H9 (cell line): Measurements from ENCODE around the gene ADGRF1. TPM values are rescaled to one million over a fixed set of nuclear protein-coding genes. Genes with fewer than 3 reads are reported as not detected.

Experiments
- DNase-seq: peaks from one replicate; pipeline ENCODE4 v3.0.0-alpha.2; 2017
- H2AFZ ChIP-seq: one replicate; pipeline ENCODE4 v1.6.1; 2013; ENCODE audit warnings: mild to moderate bottlenecking, low read length, control low read depth, moderate library complexity
- H2AK5ac ChIP-seq: 2 replicates; pipeline ENCODE4 v1.6.1; 2013; ENCODE audit warnings: low read length, control low read depth, mixed read lengths; ENCODE audit not compliant: insufficient read length
- H2BK120ac ChIP-seq: one replicate; pipeline ENCODE4 v1.6.1; 2013; ENCODE audit warnings: low read depth, mild to moderate bottlenecking, low read length, control low read depth, inconsistent platforms; ENCODE audit not compliant: poor library complexity, severe bottlenecking
- H2BK12ac ChIP-seq: 2 replicates; pipeline ENCODE4 v1.6.1; 2013; ENCODE audit warnings: low read length, control low read depth, mixed read lengths, low read depth; ENCODE audit not compliant: insufficient read length
- H2BK15ac ChIP-seq: 2 replicates; pipeline ENCODE4 v1.6.1; 2013; ENCODE audit warnings: low read depth, low read length, control low read depth
- H2BK20ac ChIP-seq: one replicate; pipeline ENCODE4 v1.6.1; 2013; ENCODE audit warnings: low read depth, mild to moderate bottlenecking, low read length, control low read depth, inconsistent platforms; ENCODE audit not compliant: poor library complexity, severe bottlenecking
- H2BK5ac ChIP-seq: 2 replicates; pipeline ENCODE4 v1.6.1; 2013; ENCODE audit warnings: low read length, control low read depth, mixed read lengths; ENCODE audit not compliant: insufficient read length
- H3K14ac ChIP-seq: 2 replicates; pipeline ENCODE4 v1.6.1; 2013; ENCODE audit warnings: low read length, control low read depth; ENCODE audit not compliant: insufficient read depth
- H3K18ac ChIP-seq: 2 replicates; pipeline ENCODE4 v1.6.1; 2013; ENCODE audit warnings: low read depth, mild to moderate bottlenecking, mixed read lengths, low read length, control low read depth; ENCODE audit not compliant: insufficient read length
- H3K23ac ChIP-seq: 2 replicates; pipeline ENCODE4 v1.6.1; 2013; ENCODE audit warnings: low read length, control low read depth, mixed read lengths, low read depth; ENCODE audit not compliant: insufficient read length
- H3K23me2 ChIP-seq: 2 replicates; pipeline ENCODE4 v1.6.1; 2013; ENCODE audit warnings: low read depth, mild to moderate bottlenecking, mixed read lengths, low read length, control low read depth; ENCODE audit not compliant: insufficient read length, poor library complexity, severe bottlenecking
- H3K27ac ChIP-seq: 2 replicates; pipeline ENCODE4 v1.5.1; 2013; ENCODE audit warnings: low read length, control low read depth, mixed read lengths, low read depth; ENCODE audit not compliant: insufficient read length
- H3K27me3 ChIP-seq: 2 replicates; pipeline ENCODE4 v1.6.1; 2013; ENCODE audit warnings: low read length, control low read depth, inconsistent platforms; ENCODE audit not compliant: insufficient read depth
- H3K4ac ChIP-seq: 2 replicates; pipeline ENCODE4 v1.6.1; 2013; ENCODE audit warnings: low read depth, mild to moderate bottlenecking, control low read depth, inconsistent platforms, low read length, moderate library complexity
- H3K4me1 ChIP-seq: 2 replicates; pipeline ENCODE4 v1.6.1; 2013; ENCODE audit warnings: low read length, control low read depth, inconsistent platforms; ENCODE audit not compliant: insufficient read depth
- H3K4me2 ChIP-seq: 2 replicates; pipeline ENCODE4 v1.6.1; 2013; ENCODE audit warnings: low read length, control low read depth, mixed read lengths; ENCODE audit not compliant: insufficient read length, insufficient read depth
- H3K56ac ChIP-seq: 2 replicates; pipeline ENCODE4 v1.6.1; 2013; ENCODE audit warnings: low read depth, mild to moderate bottlenecking, mixed read lengths, low read length, control low read depth; ENCODE audit not compliant: insufficient read length
- H3K79me1 ChIP-seq: 2 replicates; pipeline ENCODE4 v1.6.1; 2013; ENCODE audit warnings: low read depth, mild to moderate bottlenecking, moderate library complexity, low read length, control low read depth, inconsistent platforms; ENCODE audit not compliant: insufficient read depth, poor library complexity, severe bottlenecking
- H3K79me2 ChIP-seq: 2 replicates; pipeline ENCODE4 v1.6.1; 2013; ENCODE audit warnings: low read length, control low read depth, inconsistent platforms; ENCODE audit not compliant: insufficient read depth
- H3K9ac ChIP-seq: 2 replicates; pipeline ENCODE4 v1.6.1; 2013; ENCODE audit warnings: low read length, control low read depth, mixed read lengths; ENCODE audit not compliant: insufficient read length; ENCODE audit errors: extremely low read depth
- H3K9me3 ChIP-seq: one replicate; pipeline ENCODE4 v1.6.1; 2013; ENCODE audit warnings: low read depth, low read length, inconsistent platforms; ENCODE audit not compliant: control insufficient read depth
- H3T11ph ChIP-seq: one replicate; pipeline ENCODE4 v1.6.1; 2013; ENCODE audit warnings: mild to moderate bottlenecking, low read length, control low read depth, inconsistent platforms
- H4K20me1 ChIP-seq: one replicate; pipeline ENCODE4 v1.6.1; 2013; ENCODE audit not compliant: control insufficient read depth, insufficient read length, insufficient read depth
- H4K5ac ChIP-seq: 2 replicates; pipeline ENCODE4 v1.6.1; 2013; ENCODE audit warnings: low read depth, mild to moderate bottlenecking, mixed read lengths, low read length, control low read depth; ENCODE audit not compliant: insufficient read length
- H4K8ac ChIP-seq: replicated peaks from 2 replicates; pipeline ENCODE4 v1.6.1; 2013; ENCODE audit warnings: low read length, control low read depth, mixed read lengths, low read depth; ENCODE audit not compliant: insufficient read length
- H4K91ac ChIP-seq: 2 replicates; pipeline ENCODE4 v1.6.1; 2013; ENCODE audit warnings: low read depth, mild to moderate bottlenecking, moderate library complexity, mixed read lengths, low read length, control low read depth; ENCODE audit not compliant: insufficient read length
- H3K27ac Mint-ChIP-seq, 3 experiments: 2 replicates in 2 of 3; 3 replicates in 1 of 3; pipeline ENCODE4 v1.8.0; 2020 to 2021; ENCODE audit warnings: mixed read lengths in 3 of 3, mild to moderate bottlenecking in 1 of 3, moderate library complexity in 1 of 3
- H3K27me3 Mint-ChIP-seq: 2 replicates; pipeline ENCODE4 v1.8.0; 2021; ENCODE audit warnings: low read depth, mild to moderate bottlenecking, moderate library complexity, mixed read lengths
- H3K36me3 Mint-ChIP-seq, 3 experiments: 2 replicates in 2 of 3; 3 replicates in 1 of 3; pipeline ENCODE4 v1.8.0; 2020 to 2021; ENCODE audit warnings: low read depth in 3 of 3, mixed read lengths in 3 of 3; ENCODE audit not compliant: insufficient read depth in 1 of 3
- H3K4me1 Mint-ChIP-seq, 2 experiments: 2 replicates each; pipeline ENCODE4 v1.8.0; 2020; ENCODE audit warnings: mixed read lengths in 2 of 2
- H3K4me3 Mint-ChIP-seq, 2 experiments: 2 replicates in 1 of 2; 3 replicates in 1 of 2; pipeline ENCODE4 v1.8.0; 2020 to 2021; ENCODE audit warnings: mild to moderate bottlenecking in 2 of 2, mixed read lengths in 2 of 2, moderate library complexity in 1 of 2
- H3K9me3 Mint-ChIP-seq, 2 experiments: 2 replicates in 1 of 2; 3 replicates in 1 of 2; pipeline ENCODE4 v1.8.0; 2020; ENCODE audit warnings: mild to moderate bottlenecking in 2 of 2, mixed read lengths in 2 of 2, moderate library complexity in 1 of 2
- WGBS: extraction: QIAGEN DNeasy Blood & Tissue Kit; methylation state at CpG from one replicate; pipeline ENCODE4 v1.1.7; 2013; ENCODE audit warnings: missing lambda C conversion rate, low lambda C conversion rate, mixed read lengths; ENCODE audit not compliant: insufficient read length; ENCODE audit errors: extremely low coverage; 5-methylcytosine and 5-hydroxymethylcytosine counted together
- total RNA-seq: library from RNA; stranded (reverse); gene quantifications from 2 replicates; pipeline ENCODE4 v1.2.1, GENCODE V29; 2021
- TF ChIP-seq, protein P1 (sequence below): fragments of 200-600 bp; sonication (generic); conservative IDR thresholded peaks from 3 replicates; pipeline ENCODE4 v1.8.0; 2021; ENCODE audit warnings: antibody characterized with exemption, mild to moderate bottlenecking

ADGRF1 gene
- total RNA-seq, 1 experiment from 2014 or later, result not detected

GRCh38 chr6:47031656-47032055 is 10.5 kb downstream of the ADGRF1 start:
- Histone ChIP-seq H4K20me1 (no peaks in the 10 kb centered on the region), H2AFZ (no peak overlapping the region), H3K18ac (no peak overlapping the region), H3K27ac (no peak overlapping the region), H2BK20ac (no peak overlapping the region), H3T11ph (no peak overlapping the region), H3K9me3 (no peaks in the 10 kb centered on the region), H3K23ac (no peak overlapping the region), H3K4me2 (no peak overlapping the region), H3K79me1 (no peaks in the 10 kb centered on the region), H2BK12ac (no peak overlapping the region), H4K5ac (no peak overlapping the region), H3K23me2 (no peaks in the 10 kb centered on the region), H3K4ac (no peak overlapping the region), H2BK5ac (no peak overlapping the region), H3K79me2 (no peaks in the 10 kb centered on the region), H2AK5ac (no peak overlapping the region), H4K8ac (no peak overlapping the region), H2BK120ac (no peak overlapping the region), H3K9ac (no peak overlapping the region), H3K27me3 (no peaks in the 10 kb centered on the region), H2BK15ac (no peak overlapping the region), H3K56ac (no peak overlapping the region), H3K14ac (no peak overlapping the region), H4K91ac (no peak overlapping the region), H3K4me1 (no peaks in the 10 kb centered on the region)
- Mint-ChIP-seq H3K27me3 (no peaks in the 10 kb centered on the region), H3K27ac (no peak overlapping the region), H3K36me3 (no peaks in the 10 kb centered on the region), H3K4me3 (no peak overlapping the region), H3K9me3 (no peaks in the 10 kb centered on the region), H3K4me1 (peaks cover 8 to 15% of the 10 kb centered on the region in 2 experiments)
- WGBS, result no CpG with 5 or more reads among the region's 3 CpGs
- TF ChIP-seq, protein P1, sequence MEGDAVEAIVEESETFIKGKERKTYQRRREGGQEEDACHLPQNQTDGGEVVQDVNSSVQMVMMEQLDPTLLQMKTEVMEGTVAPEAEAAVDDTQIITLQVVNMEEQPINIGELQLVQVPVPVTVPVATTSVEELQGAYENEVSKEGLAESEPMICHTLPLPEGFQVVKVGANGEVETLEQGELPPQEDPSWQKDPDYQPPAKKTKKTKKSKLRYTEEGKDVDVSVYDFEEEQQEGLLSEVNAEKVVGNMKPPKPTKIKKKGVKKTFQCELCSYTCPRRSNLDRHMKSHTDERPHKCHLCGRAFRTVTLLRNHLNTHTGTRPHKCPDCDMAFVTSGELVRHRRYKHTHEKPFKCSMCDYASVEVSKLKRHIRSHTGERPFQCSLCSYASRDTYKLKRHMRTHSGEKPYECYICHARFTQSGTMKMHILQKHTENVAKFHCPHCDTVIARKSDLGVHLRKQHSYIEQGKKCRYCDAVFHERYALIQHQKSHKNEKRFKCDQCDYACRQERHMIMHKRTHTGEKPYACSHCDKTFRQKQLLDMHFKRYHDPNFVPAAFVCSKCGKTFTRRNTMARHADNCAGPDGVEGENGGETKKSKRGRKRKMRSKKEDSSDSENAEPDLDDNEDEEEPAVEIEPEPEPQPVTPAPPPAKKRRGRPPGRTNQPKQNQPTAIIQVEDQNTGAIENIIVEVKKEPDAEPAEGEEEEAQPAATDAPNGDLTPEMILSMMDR, result no peak
- DNase-seq, result no peak
